Dermis blood vessel endothelial cell (primary cell): ENCODE results near the gene PRKG1. TPM values are rescaled to one million over a fixed set of nuclear protein-coding genes. Genes with fewer than 3 reads are reported as not detected.

Source experiments
- DNase-seq: peaks from one replicate; pipeline ENCODE4 v3.0.0; 2010
- total RNA-seq: library from RNA; depleted of rRNA; stranded (reverse); fragments of >200 nt; gene quantifications from 2 replicates; pipeline ENCODE4 v1.2.3, GENCODE V29; 2014

The PRKG1 gene
- total RNA-seq, 1 donor from 2014 or later, result 4.1 TPM

- no peak for DNase-seq
These were observed 820.7 kb downstream of the PRKG1 start for GRCh38 chr10:51894771-51895578.

- DNase-seq, result no peak
These were observed 822.6 kb downstream of the PRKG1 start for GRCh38 chr10:51896849-51897248.

GRCh38 chr10:51897560-51897959 lies 823.3 kb downstream of the PRKG1 start:
- no peak for DNase-seq

- no peak for DNase-seq
These were observed 825.9 kb downstream of the PRKG1 start for GRCh38 chr10:51900180-51900579.

GRCh38 chr10:51903675-51904074 lies 829.4 kb downstream of the PRKG1 start:
- DNase-seq, result no peak

GRCh38 chr10:51905032-51905431 lies 830.7 kb downstream of the PRKG1 start:
- DNase-seq, result no peak

GRCh38 chr10:51907361-51907760 lies 833.1 kb downstream of the PRKG1 start:
- no peak for DNase-seq

GRCh38 chr10:51910189-51910588 lies 835.9 kb downstream of the PRKG1 start:
- DNase-seq, result no peak

- DNase-seq, result no peak
These were observed 836.3 kb downstream of the PRKG1 start for GRCh38 chr10:51910596-51910995.

- no peak for DNase-seq
These were observed 837.4 kb downstream of the PRKG1 start for GRCh38 chr10:51911723-51912122.

- no peak for DNase-seq
These were observed 840.8 kb downstream of the PRKG1 start for GRCh38 chr10:51915031-51915542.

GRCh38 chr10:51918440-51918839 lies 844.2 kb downstream of the PRKG1 start:
- DNase-seq, result no peak

GRCh38 chr10:51918884-51919325 lies 844.6 kb downstream of the PRKG1 start:
- DNase-seq, result peak; percentile 67

GRCh38 chr10:51920672-51921071 lies 846.4 kb downstream of the PRKG1 start:
- DNase-seq, result no peak

- DNase-seq, result no peak
These were observed 850.1 kb downstream of the PRKG1 start for GRCh38 chr10:51924359-51924758.

- no peak for DNase-seq
These were observed 852.0 kb downstream of the PRKG1 start for GRCh38 chr10:51926337-51926736.

GRCh38 chr10:51928162-51928561 lies 853.9 kb downstream of the PRKG1 start:
- DNase-seq, result no peak

GRCh38 chr10:51932530-51932929 lies 858.2 kb downstream of the PRKG1 start:
- no peak for DNase-seq

- no peak for DNase-seq
These were observed 860.1 kb downstream of the PRKG1 start for GRCh38 chr10:51934373-51934772.

- DNase-seq, result no peak
These were observed 861.1 kb downstream of the PRKG1 start for GRCh38 chr10:51935341-51935740.

- no peak for DNase-seq
These were observed 863.2 kb downstream of the PRKG1 start for GRCh38 chr10:51937308-51938140.

GRCh38 chr10:51950371-51950995 lies 876.2 kb downstream of the PRKG1 start:
- no peak for DNase-seq

GRCh38 chr10:51950996-51951555 lies 876.8 kb downstream of the PRKG1 start:
- no peak for DNase-seq
